Middle frontal gyrus (tissue), 1 donor: ENCODE data around the gene FKBP15.
"Not testable (repeated sequence)": the region's sequence is repeated elsewhere in the genome, so short reads cannot be mapped to it uniquely, and the experiment has no call there.

Experiments
- DNase-seq: peaks from one replicate; pipeline ENCODE4 v3.0.0-alpha.2; 2015; ENCODE audit warnings: low spot score; ENCODE audit errors: extremely low spot score

The FKBP15 gene

GRCh38 chr9:113237026-113237425 lies 15.9 kb upstream of the FKBP15 start:
- no peak for DNase-seq

- not testable (repeated sequence) for DNase-seq
Observed at GRCh38 chr9:113235701-113236255, 14.7 kb upstream of the FKBP15 start.

- DNase-seq, result no peak
Observed at GRCh38 chr9:113231701-113232100, 10.6 kb upstream of the FKBP15 start.

GRCh38 chr9:113228130-113228665 lies 7.1 kb upstream of the FKBP15 start:
- no peak for DNase-seq

GRCh38 chr9:113227436-113227835 lies 6.4 kb upstream of the FKBP15 start:
- no peak for DNase-seq

- DNase-seq, result no peak
Observed at GRCh38 chr9:113223963-113224362, 2.9 kb upstream of the FKBP15 start.

- no peak for DNase-seq
Observed at GRCh38 chr9:113222482-113222841, 1.4 kb upstream of the FKBP15 start.

- DNase-seq, result no peak
Observed at GRCh38 chr9:113221800-113222481, 864 bp upstream of the FKBP15 start.

- no peak for DNase-seq
Observed at GRCh38 chr9:113220467-113221002, 542 bp downstream of the FKBP15 start.

GRCh38 chr9:113219969-113220368 lies 1.1 kb downstream of the FKBP15 start:
- no peak for DNase-seq

GRCh38 chr9:113219186-113219936 lies 1.7 kb downstream of the FKBP15 start:
- DNase-seq, result no peak

GRCh38 chr9:113216406-113216805 lies 4.7 kb downstream of the FKBP15 start:
- DNase-seq, result no peak

GRCh38 chr9:113215132-113215531 lies 5.9 kb downstream of the FKBP15 start:
- DNase-seq, result no peak

GRCh38 chr9:113210815-113211214 lies 10.3 kb downstream of the FKBP15 start:
- DNase-seq, result no peak

GRCh38 chr9:113205861-113206260 lies 15.2 kb downstream of the FKBP15 start:
- no peak for DNase-seq

- DNase-seq, result no peak
Observed at GRCh38 chr9:113205432-113205831, 15.6 kb downstream of the FKBP15 start.

GRCh38 chr9:113199683-113200329 lies 21.3 kb downstream of the FKBP15 start:
- no peak for DNase-seq

GRCh38 chr9:113192455-113192854 lies 28.6 kb downstream of the FKBP15 start:
- DNase-seq, result no peak

GRCh38 chr9:113187929-113188595 lies 33.0 kb downstream of the FKBP15 start:
- DNase-seq, result no peak

GRCh38 chr9:113186137-113186755 lies 34.8 kb downstream of the FKBP15 start:
- DNase-seq, result no peak

GRCh38 chr9:113185271-113185670 lies 35.8 kb downstream of the FKBP15 start:
- no peak for DNase-seq
